ENCODE results near the gene REEP1.
"Not testable (repeated sequence)": the region's sequence is repeated elsewhere in the genome, so short reads cannot be mapped to it uniquely, and the experiment has no call there.

Gene REEP1

DNA sequence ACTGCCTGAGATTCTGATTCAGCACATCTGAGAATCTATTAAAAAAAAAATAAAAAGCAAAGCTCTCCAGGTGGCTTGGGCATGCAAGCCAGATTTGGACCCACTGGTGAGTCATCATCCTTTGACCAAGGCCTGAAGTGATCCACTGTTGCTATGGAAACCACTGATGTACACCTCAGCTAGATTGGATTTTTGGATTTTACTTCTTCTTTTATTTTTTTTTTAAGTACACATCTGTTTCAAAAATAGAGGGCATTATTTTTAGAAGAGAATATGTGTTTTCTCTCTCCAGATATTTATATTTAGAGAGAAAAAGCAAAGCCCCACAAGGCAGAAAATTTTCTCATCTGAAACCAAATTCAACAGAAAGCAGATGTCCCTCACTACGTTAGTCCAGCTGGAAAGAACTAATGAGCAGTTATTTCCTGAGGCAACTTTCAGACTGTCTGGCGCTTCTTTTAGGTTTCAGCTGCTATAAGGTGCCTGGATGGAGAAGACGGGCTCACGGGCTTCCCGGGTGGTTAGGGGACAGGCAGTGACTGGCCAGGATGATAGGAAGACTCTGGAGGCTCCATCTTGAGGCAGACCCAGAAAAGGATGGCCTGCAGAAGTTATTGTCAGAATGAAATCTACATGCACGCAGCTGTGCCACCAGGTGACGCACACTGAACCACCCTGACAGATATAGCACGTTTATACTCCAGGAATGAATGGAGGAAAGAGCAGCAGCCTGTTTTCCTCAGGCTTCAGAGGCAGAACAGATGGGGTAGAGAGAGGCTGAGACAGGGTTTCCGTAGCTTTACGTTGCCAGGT, 87.6 kb downstream of the REEP1 start:
- TF ChIP-seq, protein P1, sequence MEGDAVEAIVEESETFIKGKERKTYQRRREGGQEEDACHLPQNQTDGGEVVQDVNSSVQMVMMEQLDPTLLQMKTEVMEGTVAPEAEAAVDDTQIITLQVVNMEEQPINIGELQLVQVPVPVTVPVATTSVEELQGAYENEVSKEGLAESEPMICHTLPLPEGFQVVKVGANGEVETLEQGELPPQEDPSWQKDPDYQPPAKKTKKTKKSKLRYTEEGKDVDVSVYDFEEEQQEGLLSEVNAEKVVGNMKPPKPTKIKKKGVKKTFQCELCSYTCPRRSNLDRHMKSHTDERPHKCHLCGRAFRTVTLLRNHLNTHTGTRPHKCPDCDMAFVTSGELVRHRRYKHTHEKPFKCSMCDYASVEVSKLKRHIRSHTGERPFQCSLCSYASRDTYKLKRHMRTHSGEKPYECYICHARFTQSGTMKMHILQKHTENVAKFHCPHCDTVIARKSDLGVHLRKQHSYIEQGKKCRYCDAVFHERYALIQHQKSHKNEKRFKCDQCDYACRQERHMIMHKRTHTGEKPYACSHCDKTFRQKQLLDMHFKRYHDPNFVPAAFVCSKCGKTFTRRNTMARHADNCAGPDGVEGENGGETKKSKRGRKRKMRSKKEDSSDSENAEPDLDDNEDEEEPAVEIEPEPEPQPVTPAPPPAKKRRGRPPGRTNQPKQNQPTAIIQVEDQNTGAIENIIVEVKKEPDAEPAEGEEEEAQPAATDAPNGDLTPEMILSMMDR (IDR thresholded peaks at IDR 0.05; ENCODE audit: low read depth, low read length) = no peak
- no peak overlapping the region for H3K4me3 ChIP-seq (ENCODE audit: low read depth, low read length)
- peak; percentile 77 for DNase-seq (ENCODE audit: low read depth, low spot score)
- in situ Hi-C loops (cut with HindIII; ENCODE audit: low sequenced_read_pairs) = no loop called here

GRCh38 chr2:86249176-86249575, 88.2 kb downstream of the REEP1 start:
- in situ Hi-C loops (cut with HindIII; ENCODE audit: low sequenced_read_pairs) = no loop called here
- TF ChIP-seq, protein P1 (IDR thresholded peaks at IDR 0.05; ENCODE audit: low read depth, low read length) = no peak
- DNase-seq (ENCODE audit: low read depth, low spot score) = no peak

DNA sequence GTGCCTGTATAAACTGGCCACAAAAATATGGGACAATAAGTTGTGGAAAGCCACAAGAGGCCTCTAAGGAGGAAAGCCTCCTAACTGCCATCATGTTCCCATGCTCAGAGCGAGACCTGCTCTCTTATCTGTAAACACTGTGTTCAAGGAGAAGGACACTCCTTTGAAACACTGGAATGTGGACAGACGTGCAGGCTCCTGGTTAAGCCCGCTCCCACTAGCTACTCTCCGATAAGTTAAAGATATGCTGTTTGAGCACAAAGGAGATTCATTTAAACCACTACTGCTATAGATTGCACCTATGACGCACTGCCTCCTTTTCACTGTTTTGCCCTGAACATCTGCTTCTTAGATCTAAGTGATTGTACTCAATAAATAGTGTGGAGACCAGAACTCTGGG, 92.2 kb downstream of the REEP1 start:
- in situ Hi-C loops (cut with HindIII; ENCODE audit: low sequenced_read_pairs); H3K4me3 ChIP-seq (ENCODE audit: low read depth, low read length); DNase-seq (ENCODE audit: low read depth, low spot score): not testable (repeated sequence)

More at GRCh38 chr2:86249176-86249575, 88.2 kb downstream of the REEP1 start:
- no peak overlapping the region for H3K4me3 ChIP-seq (ENCODE audit: low read depth, low read length)

GRCh38 chr2:86244781-86245180, 92.6 kb downstream of the REEP1 start:
- H3K4me3 ChIP-seq (ENCODE audit: low read depth, low read length); in situ Hi-C loops (cut with HindIII; ENCODE audit: low sequenced_read_pairs); DNase-seq (ENCODE audit: low read depth, low spot score): not testable (repeated sequence)

DNA sequence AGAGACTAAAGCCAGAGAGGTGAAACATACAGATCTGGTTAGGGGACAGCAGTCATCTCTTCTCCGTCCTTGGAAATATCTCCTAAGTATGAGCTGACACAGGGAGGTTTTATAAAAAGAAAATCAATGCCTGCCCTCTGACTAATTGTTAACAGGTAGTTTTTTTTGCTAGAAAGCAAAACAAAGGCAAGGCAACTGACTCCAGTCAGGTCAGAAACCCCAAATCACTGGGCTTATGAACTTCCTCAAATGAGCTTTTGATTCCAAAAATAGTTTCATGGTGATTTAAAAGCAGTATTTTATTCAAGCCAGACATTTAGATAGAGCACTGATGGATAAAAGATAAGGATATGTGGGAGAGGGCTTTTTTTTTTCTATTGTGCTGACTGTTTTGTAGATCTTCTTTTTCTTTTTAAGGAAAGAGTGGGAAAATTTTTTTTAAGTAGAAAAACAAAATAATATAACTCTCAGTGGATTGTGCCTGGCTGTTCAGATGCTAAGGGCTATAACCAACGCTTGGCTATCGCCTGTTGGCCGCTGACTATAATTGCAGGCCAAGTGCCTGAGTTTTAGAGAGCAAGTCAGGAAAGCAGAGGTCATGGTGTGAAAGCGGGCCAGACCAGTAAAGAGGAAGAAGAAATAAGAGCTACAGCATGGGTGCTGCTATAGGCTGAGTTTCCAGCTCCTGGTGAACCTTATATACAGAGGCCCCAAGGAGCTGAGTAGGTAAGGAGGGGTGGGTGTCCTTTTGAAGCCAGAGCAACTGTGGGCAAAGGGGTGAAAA, 93.3 kb downstream of the REEP1 start:
- H3K4me3 ChIP-seq (ENCODE audit: low read depth, low read length) = no peak overlapping the region
- TF ChIP-seq, protein P1 (IDR thresholded peaks at IDR 0.05; ENCODE audit: low read depth, low read length) = no peak
- in situ Hi-C loops (cut with HindIII; ENCODE audit: low sequenced_read_pairs) = no loop called here
- no peak for DNase-seq (ENCODE audit: low read depth, low spot score)

- H3K4me3 ChIP-seq (ENCODE audit: low read depth, low read length) = no peak overlapping the region
- in situ Hi-C loops (cut with HindIII; ENCODE audit: low sequenced_read_pairs) = no loop called here
- no peak for DNase-seq (ENCODE audit: low read depth, low spot score)
- TF ChIP-seq, protein P1 (IDR thresholded peaks at IDR 0.05; ENCODE audit: low read depth, low read length) = no peak
Observed at GRCh38 chr2:86243272-86243671, 94.2 kb downstream of the REEP1 start.

- DNase-seq (ENCODE audit: low read depth, low spot score) = no peak
- in situ Hi-C loops (cut with HindIII; ENCODE audit: low sequenced_read_pairs) = no loop called here
- H3K4me3 ChIP-seq (ENCODE audit: low read depth, low read length) = no peak overlapping the region
- TF ChIP-seq, protein P1 (IDR thresholded peaks at IDR 0.05; ENCODE audit: low read depth, low read length) = no peak
Observed at GRCh38 chr2:86241611-86242010, 95.8 kb downstream of the REEP1 start.
